SK-N-SH (cell line): ENCODE results near the gene DHRS12. TPM values are rescaled to one million over a fixed set of nuclear protein-coding genes. Genes with fewer than 3 reads are reported as not detected.

Experiments
- CTCF ChIA-PET: fragments of 300-600, 350-600 bp; formaldehyde crosslinking; extraction: SDS; loops from one replicate; lab custom pipeline; 2021; lab: Yijun Ruan, JAX
- POLR2A ChIA-PET: fragments of 350-600 bp; sonication (Branson Sonifier 250); formaldehyde crosslinking; extraction: SDS; loops from one replicate; lab custom pipeline; 2020; ENCODE audit warnings: antibody characterized with exemption, inconsistent platforms; lab: Yijun Ruan, JAX
- DNase-seq: peaks from one replicate; pipeline ENCODE4 v3.0.0; 2012
- H2AFZ ChIP-seq: fragments of 200-600 bp; sonication (generic); 2 replicates; pipeline ENCODE4 v1.8.1; 2016; ENCODE audit warnings: antibody characterized with exemption, mild to moderate bottlenecking, low read depth
- H3F3A ChIP-seq: fragments of 200-600 bp; sonication (generic); replicated peaks from 2 replicates; pipeline ENCODE3; 2016; ENCODE audit warnings: antibody characterized with exemption, mild to moderate bottlenecking; ENCODE audit not compliant: insufficient read depth
- H3K27ac ChIP-seq, 2 experiments: fragments of 200-500 bp in 1 of 2; fragments of 200-600 bp in 1 of 2; sonication (Bioruptor generic) in 1 of 2; sonication (generic), shearing (Covaris generic) in 1 of 2; 2 replicates each; pipeline versions ENCODE4 v1.5.1 to v1.6.1; 2014 to 2016; ENCODE audit warnings: low read depth in 2 of 2, inconsistent platforms in 1 of 2, low read length in 1 of 2, mild to moderate bottlenecking in 1 of 2, mixed read lengths in 1 of 2
- H3K27me3 ChIP-seq: fragments of 200-600 bp; sonication (generic), shearing (Covaris generic); 2 replicates; pipeline ENCODE4 v1.6.1; 2016; ENCODE audit warnings: mixed run types; ENCODE audit not compliant: insufficient read depth
- H3K36me3 ChIP-seq, 2 experiments: fragments of 200-500 bp in 1 of 2; fragments of 200-600 bp in 1 of 2; sonication (Bioruptor generic) in 1 of 2; sonication (generic) in 1 of 2; replicated peaks in 1 of 2; 2 replicates each; pipeline versions ENCODE3 to v1.5.1; 2014 to 2016; ENCODE audit warnings: low read length in 1 of 2, mild to moderate bottlenecking in 1 of 2; ENCODE audit not compliant: insufficient read depth in 2 of 2, control insufficient read depth in 1 of 2
- H3K4me1 ChIP-seq, 2 experiments: fragments of 200-500 bp in 1 of 2; fragments of 200-600 bp in 1 of 2; sonication (Bioruptor generic) in 1 of 2; sonication (generic), shearing (Covaris generic) in 1 of 2; 2 replicates each; pipeline versions ENCODE4 v1.5.1 to v1.6.1; 2014 to 2016; ENCODE audit warnings: low read depth in 1 of 2, low read length in 1 of 2, mixed run types in 1 of 2; ENCODE audit not compliant: insufficient read depth in 2 of 2, control insufficient read depth in 1 of 2
- H3K4me2 ChIP-seq: fragments of 200-600 bp; sonication (generic), shearing (Covaris generic); 2 replicates; pipeline ENCODE4 v1.6.1; 2017; ENCODE audit warnings: mixed run types
- H3K4me3 ChIP-seq, 2 experiments: fragments of 200-500 bp in 1 of 2; fragments of 200-600 bp in 1 of 2; sonication (Bioruptor generic) in 1 of 2; sonication (generic), shearing (Covaris generic) in 1 of 2; 2 replicates each; pipeline versions ENCODE4 v1.5.1 to v1.8.1; 2014 to 2016; ENCODE audit warnings: low read depth in 2 of 2, inconsistent platforms in 1 of 2, low read length in 1 of 2, mild to moderate bottlenecking in 1 of 2, mixed read lengths in 1 of 2, moderate library complexity in 1 of 2
- H3K79me2 ChIP-seq: fragments of 200-600 bp; sonication (generic); 2 replicates; pipeline ENCODE4 v1.8.1; 2017; ENCODE audit warnings: mild to moderate bottlenecking; ENCODE audit not compliant: insufficient read depth
- H3K9ac ChIP-seq: fragments of 200-600 bp; sonication (generic); 2 replicates; pipeline ENCODE4 v1.6.1; 2017; ENCODE audit warnings: mixed run types
- H3K9me2 ChIP-seq: fragments of 200-600 bp; sonication (generic); 2 replicates; pipeline ENCODE4 v1.6.1; 2017; ENCODE audit warnings: mixed run types
- H3K9me3 ChIP-seq: fragments of 200-600 bp; sonication (generic); 2 replicates; pipeline ENCODE4 v1.6.1; 2017; ENCODE audit warnings: mixed run types, mild to moderate bottlenecking, moderate library complexity
- H4K20me1 ChIP-seq: fragments of 200-600 bp; sonication (generic); 2 replicates; pipeline ENCODE4 v1.6.1; 2017; ENCODE audit warnings: mild to moderate bottlenecking, mixed run types; ENCODE audit not compliant: insufficient read depth
- CHD2 ChIP-seq: fragments of 150-350 bp; IDR thresholded peaks from 2 replicates; pipeline ENCODE4 v1.6.1; 2018; ENCODE audit warnings: low read length; ENCODE audit not compliant: partially characterized antibody
- ELF1 ChIP-seq: IDR thresholded peaks from 2 replicates; pipeline ENCODE4 v1.4.0; 2012
- EP300 ChIP-seq, 2 experiments: IDR thresholded peaks; 2 replicates each; pipeline versions ENCODE4 v1.4.0 to v1.6.1; 2012; ENCODE audit warnings: borderline replicate concordance in 1 of 2, low read depth in 1 of 2, low read length in 1 of 2
- EZH2phosphoT487 ChIP-seq: fragments of 200-600 bp; sonication (generic); IDR thresholded peaks from 2 replicates; pipeline ENCODE4 v1.6.1; 2017; ENCODE audit warnings: low read depth, mixed run types, mild to moderate bottlenecking, antibody characterized with exemption, moderate library complexity, borderline replicate concordance
- FOSL2 ChIP-seq: IDR thresholded peaks from 2 replicates; pipeline ENCODE4 v1.4.0; 2012; ENCODE audit warnings: low read depth, mild to moderate bottlenecking, moderate library complexity, borderline replicate concordance
- FOXJ3 ChIP-seq: sonication (generic); formaldehyde crosslinking; IDR thresholded peaks from 2 replicates; pipeline ENCODE4 v1.5.1; 2020; ENCODE audit warnings: mild to moderate bottlenecking, missing genetic modification reagents
- FOXM1 ChIP-seq: IDR thresholded peaks from 2 replicates; pipeline ENCODE4 v1.4.0; 2012; ENCODE audit warnings: low read depth, mild to moderate bottlenecking
- JUND ChIP-seq: IDR thresholded peaks from 2 replicates; pipeline ENCODE4 v1.4.0; 2012
- MEF2A ChIP-seq: IDR thresholded peaks from 2 replicates; pipeline ENCODE4 v1.4.0; 2012; ENCODE audit warnings: low read depth, borderline replicate concordance
- POLR2AphosphoS5 ChIP-seq: IDR thresholded peaks from 2 replicates; pipeline ENCODE4 v1.6.1; 2012; ENCODE audit warnings: low read depth, low read length
- RCOR1 ChIP-seq: fragments of 150-350 bp; IDR thresholded peaks from 2 replicates; pipeline ENCODE4 v1.6.1; 2017; ENCODE audit warnings: antibody characterized with exemption, low read length
- REST ChIP-seq: IDR thresholded peaks from 2 replicates; pipeline ENCODE4 v1.6.1; 2012; ENCODE audit warnings: mild to moderate bottlenecking, low read depth, low read length, moderate library complexity
- RFX5 ChIP-seq: IDR thresholded peaks from 2 replicates; pipeline ENCODE4 v1.6.1; 2012; ENCODE audit warnings: mild to moderate bottlenecking, improper control_type of control experiment, low read length
- SIN3A ChIP-seq: IDR thresholded peaks from 2 replicates; pipeline ENCODE4 v1.6.1; 2012; ENCODE audit warnings: low read depth, mild to moderate bottlenecking, low read length, moderate library complexity, borderline replicate concordance
- YY1 ChIP-seq: IDR thresholded peaks from 2 replicates; pipeline ENCODE4 v1.4.0; 2012; ENCODE audit warnings: low read depth, mild to moderate bottlenecking
- ZBTB33 ChIP-seq: IDR thresholded peaks from 2 replicates; pipeline ENCODE4 v1.4.0; 2012; ENCODE audit warnings: low read depth, borderline replicate concordance
- WGBS: methylation state at CpG from one replicate; pipeline ENCODE4 v1.1.6; 2017; ENCODE audit warnings: low lambda C conversion rate; 5-methylcytosine and 5-hydroxymethylcytosine counted together
- polyA plus RNA-seq, 3 experiments: library from polyadenylated mRNA; depleted of rRNA; stranded (reverse); fragments of >200 nt; gene quantifications; 2 replicates each; pipeline ENCODE4 v1.2.3, GENCODE V29; 2012
- TF ChIP-seq, protein P1 (sequence below): fragments of 150-350 bp; IDR thresholded peaks from 2 replicates; pipeline ENCODE4 v1.6.1; 2017; ENCODE audit warnings: antibody characterized with exemption, low read length, low read depth, borderline replicate concordance
- TF ChIP-seq, protein P2 (sequence below): fragments of 150-350 bp; IDR thresholded peaks from 2 replicates; pipeline ENCODE4 v1.6.1; 2016; ENCODE audit warnings: mild to moderate bottlenecking, low read depth, low read length

Gene DHRS12
- polyA plus RNA-seq, 1 of the 3 experiments (the other 2 are of a cell fraction), result 9.6 TPM

GRCh38 chr13:51728972-51729371 lies 75.0 kb downstream of the DHRS12 start:
- POLR2A ChIA-PET, result interaction anchor here (0.6 kb wide), 1 partner anchor 57 kb away, joined by 3 read pairs; no protein-coding TSS in a partner anchor
- Histone ChIP-seq H3K9me2 (no peaks in the 10 kb centered on the region), H4K20me1 (no peaks in the 10 kb centered on the region), H3F3A (peaks cover 16% of the 10 kb centered on the region), H3K4me1 (peaks cover 21 to 40% of the 10 kb centered on the region in 2 experiments), H3K9ac (no peak overlapping the region), H3K27me3 (no peaks in the 10 kb centered on the region), H3K27ac (peak overlapping the region in 1 of 2 experiments; percentile 91; a peak in 2 of 4 replicates), H3K4me2 (no peak overlapping the region), H3K36me3 (peaks cover 8 to 13% of the 10 kb centered on the region in 2 experiments), H3K79me2 (peaks cover 9% of the 10 kb centered on the region; the same call in 1 of the 2 replicates), H2AFZ (no peak overlapping the region), H3K4me3 (no peak overlapping the region), H3K9me3 (no peaks in the 10 kb centered on the region)
- DNase-seq, result no peak
- CTCF ChIA-PET, result interaction anchor here (1.6 kb wide), 1 partner anchor 69 kb away, joined by 4 read pairs; no protein-coding TSS in a partner anchor
- no peak for TF ChIP-seq JUND
- TF ChIP-seq ELF1, result no peak
- no peak for TF ChIP-seq REST
- TF ChIP-seq SIN3A, result no peak
- TF ChIP-seq CHD2, result no peak
- no peak for TF ChIP-seq YY1
- no peak for TF ChIP-seq EP300 (IDR thresholded peaks at IDR 0.05; ENCODE audit: borderline replicate concordance in 1 of 2, low read depth in 1 of 2, low read length in 1 of 2)
- TF ChIP-seq FOXJ3 (CRISPR knock-in tag), result no peak
- no peak for TF ChIP-seq FOXM1
- TF ChIP-seq MEF2A, result no peak
- TF ChIP-seq, protein P1, sequence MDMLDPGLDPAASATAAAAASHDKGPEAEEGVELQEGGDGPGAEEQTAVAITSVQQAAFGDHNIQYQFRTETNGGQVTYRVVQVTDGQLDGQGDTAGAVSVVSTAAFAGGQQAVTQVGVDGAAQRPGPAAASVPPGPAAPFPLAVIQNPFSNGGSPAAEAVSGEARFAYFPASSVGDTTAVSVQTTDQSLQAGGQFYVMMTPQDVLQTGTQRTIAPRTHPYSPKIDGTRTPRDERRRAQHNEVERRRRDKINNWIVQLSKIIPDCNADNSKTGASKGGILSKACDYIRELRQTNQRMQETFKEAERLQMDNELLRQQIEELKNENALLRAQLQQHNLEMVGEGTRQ, result no peak
- TF ChIP-seq ZBTB33, result no peak
- TF ChIP-seq RCOR1, result no peak
- TF ChIP-seq FOSL2, result no peak
- TF ChIP-seq EZH2phosphoT487, result no peak
- no peak for TF ChIP-seq POLR2AphosphoS5
- TF ChIP-seq, protein P2, sequence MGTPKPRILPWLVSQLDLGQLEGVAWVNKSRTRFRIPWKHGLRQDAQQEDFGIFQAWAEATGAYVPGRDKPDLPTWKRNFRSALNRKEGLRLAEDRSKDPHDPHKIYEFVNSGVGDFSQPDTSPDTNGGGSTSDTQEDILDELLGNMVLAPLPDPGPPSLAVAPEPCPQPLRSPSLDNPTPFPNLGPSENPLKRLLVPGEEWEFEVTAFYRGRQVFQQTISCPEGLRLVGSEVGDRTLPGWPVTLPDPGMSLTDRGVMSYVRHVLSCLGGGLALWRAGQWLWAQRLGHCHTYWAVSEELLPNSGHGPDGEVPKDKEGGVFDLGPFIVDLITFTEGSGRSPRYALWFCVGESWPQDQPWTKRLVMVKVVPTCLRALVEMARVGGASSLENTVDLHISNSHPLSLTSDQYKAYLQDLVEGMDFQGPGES, result no peak
- TF ChIP-seq RFX5, result no peak
- 95% methylated on average over 10 of the region's 10 CpGs for WGBS
